H1 (cell line): ENCODE results near the gene CENPP. TPM values are rescaled to one million over a fixed set of nuclear protein-coding genes. Genes with fewer than 3 reads are reported as not detected.

Experiments used
- SIN3A ChIP-seq, 2 experiments: IDR thresholded peaks in 1 of 2; conservative IDR thresholded peaks in 1 of 2; 2 replicates each; pipeline ENCODE4 v1.6.1; 2011 to 2012; ENCODE audit warnings: low read length in 2 of 2, improper control_type of control experiment in 1 of 2, low read depth in 1 of 2, mild to moderate bottlenecking in 1 of 2
- polyA plus RNA-seq, 7 experiments: library from polyadenylated mRNA; depleted of rRNA in 3 of 7; stranded (reverse) in 5 of 7; unstranded in 2 of 7; fragments of >200 nt in 5 of 7; fragments of 200-250 nt in 2 of 7; gene quantifications; 1 replicate in 5 of 7; 2 replicates in 1 of 7; 4 replicates in 1 of 7; pipeline versions ENCODE4 v1.2.1 to v1.2.3, GENCODE V29; 2011 to 2013; ENCODE audit warnings: missing spikeins in 2 of 7, mixed read lengths in 2 of 7
- total RNA-seq: library from RNA; stranded (reverse); fragmentation: NEBNext Ultra II Directional; extraction: Animal tissue kit (Norgen Biotek cat#: 25700); gene quantifications from 2 replicates; pipeline ENCODE4 v1.2.1, GENCODE V29; 2021

Gene CENPP
- total and polyA plus RNA-seq, 2 of the 8 experiments (the other 6 are each of a cell fraction or from before 2014, with no cell fraction given): 2.7 to 10.8 TPM

DNA sequence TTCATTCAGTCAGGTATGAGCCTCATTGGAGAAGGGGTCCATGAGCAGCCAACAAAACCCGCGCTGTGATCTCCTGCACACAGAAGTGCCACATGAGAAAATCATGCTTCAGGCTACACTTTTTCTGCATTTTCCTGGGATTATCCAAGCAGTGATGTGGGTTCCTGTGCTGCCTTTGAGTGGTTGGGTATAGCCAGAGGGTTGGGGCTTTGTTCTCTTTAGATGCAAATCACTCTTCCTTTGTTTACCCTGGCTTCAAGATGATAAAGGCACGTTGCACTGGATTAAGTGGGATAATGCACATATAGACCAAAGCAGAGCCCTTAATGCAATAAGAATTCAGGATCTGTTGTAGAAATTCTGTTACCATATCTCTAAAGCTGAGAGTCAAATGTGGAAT is 191.3 kb downstream of the CENPP start (continued):
- no peak for TF ChIP-seq SIN3A (conservative IDR thresholded peaks at IDR 0.05 in 1 of 2, IDR thresholded peaks at IDR 0.05 in 1 of 2; ENCODE audit: low read depth in 1 of 2, low read length in 2 of 2)
